Fibroblast of mammary gland (primary cell): ENCODE results near the gene ABCA13.

Experiments used
- DNase-seq: peaks from one replicate; pipeline ENCODE4 v3.0.0-alpha.2; 2010; ENCODE audit warnings: low read depth
- H3K4me3 ChIP-seq: 2 replicates; pipeline ENCODE4 v1.5.1; 2011; ENCODE audit warnings: low read depth, mild to moderate bottlenecking, low read length, moderate library complexity; ENCODE audit not compliant: control insufficient read depth
- TF ChIP-seq, protein P1 (sequence below): conservative IDR thresholded peaks from 2 replicates; pipeline ENCODE4 v1.5.1; 2011; ENCODE audit warnings: low read depth, low read length, inconsistent platforms; ENCODE audit not compliant: control insufficient read depth, insufficient read depth

The ABCA13 gene

DNA sequence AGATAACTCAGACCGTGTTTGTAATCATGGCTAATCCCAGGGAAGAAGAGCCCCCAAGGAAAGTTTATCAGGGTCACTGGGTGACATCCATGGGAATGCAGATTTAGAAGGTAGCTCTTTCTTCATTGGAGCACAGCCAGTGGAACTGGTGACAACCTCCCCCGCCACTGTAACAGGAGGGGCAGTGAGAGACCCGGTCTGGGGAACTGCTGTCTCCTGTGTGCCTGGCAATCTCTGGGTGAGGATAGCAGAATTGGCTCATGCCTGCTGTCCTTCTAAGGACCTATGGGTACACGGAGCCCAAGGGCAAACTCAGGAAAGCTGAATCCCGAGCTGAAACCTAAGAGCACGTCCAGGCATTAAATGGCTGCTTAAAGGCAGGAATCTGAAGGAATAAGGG, 341.6 kb downstream of the ABCA13 start:
- H3K4me3 ChIP-seq = no peak overlapping the region
- no peak for DNase-seq
- TF ChIP-seq, protein P1, sequence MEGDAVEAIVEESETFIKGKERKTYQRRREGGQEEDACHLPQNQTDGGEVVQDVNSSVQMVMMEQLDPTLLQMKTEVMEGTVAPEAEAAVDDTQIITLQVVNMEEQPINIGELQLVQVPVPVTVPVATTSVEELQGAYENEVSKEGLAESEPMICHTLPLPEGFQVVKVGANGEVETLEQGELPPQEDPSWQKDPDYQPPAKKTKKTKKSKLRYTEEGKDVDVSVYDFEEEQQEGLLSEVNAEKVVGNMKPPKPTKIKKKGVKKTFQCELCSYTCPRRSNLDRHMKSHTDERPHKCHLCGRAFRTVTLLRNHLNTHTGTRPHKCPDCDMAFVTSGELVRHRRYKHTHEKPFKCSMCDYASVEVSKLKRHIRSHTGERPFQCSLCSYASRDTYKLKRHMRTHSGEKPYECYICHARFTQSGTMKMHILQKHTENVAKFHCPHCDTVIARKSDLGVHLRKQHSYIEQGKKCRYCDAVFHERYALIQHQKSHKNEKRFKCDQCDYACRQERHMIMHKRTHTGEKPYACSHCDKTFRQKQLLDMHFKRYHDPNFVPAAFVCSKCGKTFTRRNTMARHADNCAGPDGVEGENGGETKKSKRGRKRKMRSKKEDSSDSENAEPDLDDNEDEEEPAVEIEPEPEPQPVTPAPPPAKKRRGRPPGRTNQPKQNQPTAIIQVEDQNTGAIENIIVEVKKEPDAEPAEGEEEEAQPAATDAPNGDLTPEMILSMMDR = no peak

DNA sequence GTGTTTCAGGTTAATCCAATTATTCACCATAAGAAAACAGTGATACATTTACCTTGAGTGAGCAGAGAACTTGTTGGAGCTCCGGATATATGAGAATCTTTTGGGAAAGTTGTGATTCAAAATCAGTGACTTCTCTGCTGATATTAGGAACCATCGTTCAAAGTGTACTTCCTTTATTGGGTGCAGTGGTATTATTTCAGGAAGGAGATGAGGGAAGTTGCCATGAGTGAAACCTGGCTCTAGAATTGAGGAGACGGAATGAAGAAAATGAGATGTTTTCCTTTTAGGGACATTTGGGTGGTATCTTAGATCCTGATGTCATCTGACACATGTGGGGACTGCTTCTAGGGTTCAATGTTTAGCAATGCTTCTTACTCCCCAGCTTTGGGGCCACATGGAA, 343.9 kb downstream of the ABCA13 start:
- no peak for DNase-seq
- TF ChIP-seq, protein P1 = no peak
- no peak overlapping the region for H3K4me3 ChIP-seq

DNA sequence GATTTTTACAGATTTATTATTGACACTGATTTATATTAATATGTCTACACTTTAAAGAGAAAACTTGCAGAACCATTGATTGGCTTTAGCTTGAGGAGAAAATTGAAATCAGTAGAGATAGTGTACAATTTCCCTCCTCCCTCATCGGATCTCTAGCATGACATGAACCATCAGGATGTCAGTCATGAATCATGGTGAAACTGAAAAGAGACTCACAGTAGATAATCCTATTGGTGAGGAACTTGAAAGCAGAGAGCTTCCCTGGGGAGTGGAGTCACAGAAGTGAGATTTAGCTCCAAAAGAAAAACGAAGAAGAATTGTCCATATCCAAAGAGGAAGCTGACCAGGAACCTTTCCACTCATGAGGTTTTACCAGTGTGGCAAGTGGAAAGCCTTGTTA, 346.8 kb downstream of the ABCA13 start:
- DNase-seq = no peak
- no peak overlapping the region for H3K4me3 ChIP-seq
- TF ChIP-seq, protein P1 = no peak

DNA sequence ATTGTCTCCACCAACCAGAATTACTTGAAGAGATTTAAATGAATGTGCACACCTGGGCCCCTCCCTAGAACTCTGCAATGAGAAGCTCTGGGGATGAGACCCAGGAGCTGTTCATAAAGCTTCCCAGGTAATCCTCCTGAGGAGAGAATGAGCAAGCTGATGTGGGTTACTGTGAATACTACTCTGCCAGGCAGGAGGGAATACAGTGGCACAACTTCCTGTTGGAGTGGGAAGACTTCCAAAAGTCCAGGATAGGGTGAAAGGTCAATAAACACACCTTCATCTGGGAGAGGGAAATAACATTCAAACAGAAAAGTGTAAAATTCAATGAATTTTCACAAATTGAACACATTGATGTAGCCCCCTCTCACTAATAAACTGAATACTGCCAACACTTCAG, 351.4 kb downstream of the ABCA13 start:
- TF ChIP-seq, protein P1 = no peak
- no peak overlapping the region for H3K4me3 ChIP-seq
- no peak for DNase-seq

DNA sequence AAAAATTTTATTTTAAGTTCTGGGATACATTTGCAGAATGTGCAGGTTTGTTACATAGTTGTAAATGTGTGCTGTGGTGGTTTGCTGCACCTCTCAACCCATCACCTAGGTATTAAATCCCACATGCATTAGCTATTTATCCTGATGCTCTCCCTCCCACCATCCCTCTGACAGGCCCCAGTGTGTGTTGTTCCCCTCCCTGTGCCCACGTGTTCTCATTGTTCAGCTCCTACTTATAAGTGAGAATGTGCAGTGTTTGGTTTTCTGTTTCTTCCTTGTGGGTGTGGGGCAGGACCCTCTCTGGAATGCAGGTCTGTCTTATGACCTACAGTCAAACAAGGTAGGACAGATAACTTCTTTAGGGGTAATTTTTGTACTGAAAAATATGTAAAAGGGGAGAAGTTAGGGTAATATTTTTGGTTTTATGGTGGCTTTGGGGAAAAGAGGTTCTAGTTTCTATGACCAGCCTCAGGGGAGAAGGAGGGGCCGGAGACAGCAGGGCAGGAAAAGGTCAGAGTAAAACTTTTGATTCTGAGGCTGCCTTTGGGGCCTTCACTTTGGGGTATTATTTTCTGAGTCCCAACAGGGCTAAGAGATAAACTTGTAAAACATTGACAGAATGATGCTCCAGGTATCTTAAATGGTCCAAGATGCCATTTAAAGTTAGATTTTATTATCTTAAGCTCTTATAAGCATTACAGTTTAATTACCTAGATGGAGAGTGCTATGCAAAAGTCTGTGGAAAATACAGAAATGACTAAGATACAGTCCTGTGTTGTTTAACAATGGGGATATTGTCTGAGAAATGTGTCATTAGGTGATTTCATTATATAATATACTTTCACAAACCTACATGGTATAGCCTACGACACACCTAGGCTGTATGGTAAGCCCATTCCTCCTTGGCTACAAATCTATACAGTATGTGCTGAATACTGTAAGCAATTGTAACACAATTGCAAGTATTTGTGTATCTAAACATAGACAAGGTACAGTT, 354.8 kb downstream of the ABCA13 start:
- TF ChIP-seq, protein P1 = no peak
- no peak overlapping the region for H3K4me3 ChIP-seq
- no peak for DNase-seq

DNA sequence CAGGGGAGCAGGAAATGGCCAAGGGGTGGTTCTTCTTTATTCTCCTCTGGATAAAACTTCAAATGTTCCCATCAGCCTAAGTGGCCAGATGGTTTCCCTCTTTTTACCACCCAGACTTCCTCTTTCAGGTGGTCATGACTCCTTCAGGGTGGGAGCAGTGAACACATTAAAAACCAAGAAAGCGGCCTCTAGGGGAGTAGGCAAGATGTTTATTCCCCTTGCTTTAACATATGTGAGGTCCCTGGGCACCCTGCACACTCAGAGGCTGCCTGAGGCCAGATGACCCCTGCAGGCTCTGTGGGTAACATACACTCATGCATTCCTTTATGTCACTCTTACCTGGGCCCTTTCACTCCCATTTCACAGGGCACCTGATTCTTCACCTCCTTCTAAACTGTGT, 357.4 kb downstream of the ABCA13 start:
- no peak overlapping the region for H3K4me3 ChIP-seq
- TF ChIP-seq, protein P1 = no peak
- DNase-seq = no peak
